Sigmoid colon (tissue), 4 donors: ENCODE results near the gene CRLF2.

Experiments used
- CTCF ChIP-seq, 4 experiments: fragments of 450-650 bp in 3 of 4; fragments of 200-600 bp in 1 of 4; IDR thresholded peaks; one replicate each; pipeline ENCODE4 v1.5.1; 2016 to 2019; ENCODE audit warnings: antibody characterized with exemption in 4 of 4, mild to moderate bottlenecking in 3 of 4, moderate library complexity in 2 of 4
- EP300 ChIP-seq, 4 donors: sonication (generic); formaldehyde crosslinking; IDR thresholded peaks; one replicate each; pipeline ENCODE4 v1.6.1; 2017; ENCODE audit warnings: antibody characterized with exemption in 4 of 4
- POLR2A ChIP-seq, 2 donors: fragments of 450-650 bp; IDR thresholded peaks; one replicate each; pipeline ENCODE4 v1.6.1; 2016; ENCODE audit warnings: antibody characterized with exemption in 2 of 2, mild to moderate bottlenecking in 2 of 2, moderate library complexity in 2 of 2
- POLR2AphosphoS5 ChIP-seq, 4 donors: sonication (generic); formaldehyde crosslinking; IDR thresholded peaks; one replicate each; pipeline ENCODE4 v1.6.1; 2017; ENCODE audit warnings: antibody characterized with exemption in 4 of 4

GRCh38 chrX:1147611-1148515 is 64.6 kb downstream of the CRLF2 start:
- no peak for TF ChIP-seq CTCF (IDR thresholded peaks at IDR 0.05)
- TF ChIP-seq EP300 (IDR thresholded peaks at IDR 0.05) = no peak
- no peak for TF ChIP-seq POLR2AphosphoS5 (IDR thresholded peaks at IDR 0.05)
- TF ChIP-seq POLR2A (IDR thresholded peaks at IDR 0.05) = no peak
